Mesodermal cell (in vitro differentiated cells): ENCODE data around the gene CKB. TPM values are rescaled to one million over a fixed set of nuclear protein-coding genes. Genes with fewer than 3 reads are reported as not detected.

Source experiments
- H3K27ac ChIP-seq: 2 replicates; pipeline ENCODE4 v1.7.0; 2013; ENCODE audit warnings: mild to moderate bottlenecking, low read depth, low read length, moderate library complexity; ENCODE audit not compliant: severe bottlenecking
- H3K36me3 ChIP-seq: 2 replicates; pipeline ENCODE4 v1.7.1; 2013; ENCODE audit warnings: mild to moderate bottlenecking, low read length, moderate library complexity; ENCODE audit not compliant: control insufficient read depth, insufficient read depth
- H3K4me1 ChIP-seq: one replicate; pipeline ENCODE4 v1.7.1; 2013; ENCODE audit warnings: mild to moderate bottlenecking, low read length; ENCODE audit not compliant: insufficient read depth, control insufficient read depth, poor library complexity, severe bottlenecking
- H3K4me3 ChIP-seq: 2 replicates; pipeline ENCODE4 v1.7.0; 2013; ENCODE audit warnings: low read length, control low read depth, mild to moderate bottlenecking; ENCODE audit not compliant: insufficient read depth, poor library complexity, severe bottlenecking; ENCODE audit errors: extremely low read depth
- H3K9me3 ChIP-seq: 2 replicates; pipeline ENCODE4 v1.7.1; 2013; ENCODE audit warnings: mild to moderate bottlenecking, low read length, moderate library complexity; ENCODE audit not compliant: control insufficient read depth
- WGBS, 2 experiments: methylation state at CpG; one replicate each; pipeline ENCODE4 v1.1.5; 2013; ENCODE audit warnings: missing lambda C conversion rate in 2 of 2; ENCODE audit not compliant: insufficient coverage in 2 of 2; 5-methylcytosine and 5-hydroxymethylcytosine counted together
- polyA plus RNA-seq, 2 experiments: library from polyadenylated mRNA; stranded (reverse); fragments of 50-300 nt; gene quantifications; one replicate each; pipeline ENCODE4 v1.2.3, GENCODE V29; 2013

The CKB gene
- 142 TPM for polyA plus RNA-seq (2013, experiment 1 of 2)
- polyA plus RNA-seq (2013, experiment 2 of 2) = 134 TPM

DNA sequence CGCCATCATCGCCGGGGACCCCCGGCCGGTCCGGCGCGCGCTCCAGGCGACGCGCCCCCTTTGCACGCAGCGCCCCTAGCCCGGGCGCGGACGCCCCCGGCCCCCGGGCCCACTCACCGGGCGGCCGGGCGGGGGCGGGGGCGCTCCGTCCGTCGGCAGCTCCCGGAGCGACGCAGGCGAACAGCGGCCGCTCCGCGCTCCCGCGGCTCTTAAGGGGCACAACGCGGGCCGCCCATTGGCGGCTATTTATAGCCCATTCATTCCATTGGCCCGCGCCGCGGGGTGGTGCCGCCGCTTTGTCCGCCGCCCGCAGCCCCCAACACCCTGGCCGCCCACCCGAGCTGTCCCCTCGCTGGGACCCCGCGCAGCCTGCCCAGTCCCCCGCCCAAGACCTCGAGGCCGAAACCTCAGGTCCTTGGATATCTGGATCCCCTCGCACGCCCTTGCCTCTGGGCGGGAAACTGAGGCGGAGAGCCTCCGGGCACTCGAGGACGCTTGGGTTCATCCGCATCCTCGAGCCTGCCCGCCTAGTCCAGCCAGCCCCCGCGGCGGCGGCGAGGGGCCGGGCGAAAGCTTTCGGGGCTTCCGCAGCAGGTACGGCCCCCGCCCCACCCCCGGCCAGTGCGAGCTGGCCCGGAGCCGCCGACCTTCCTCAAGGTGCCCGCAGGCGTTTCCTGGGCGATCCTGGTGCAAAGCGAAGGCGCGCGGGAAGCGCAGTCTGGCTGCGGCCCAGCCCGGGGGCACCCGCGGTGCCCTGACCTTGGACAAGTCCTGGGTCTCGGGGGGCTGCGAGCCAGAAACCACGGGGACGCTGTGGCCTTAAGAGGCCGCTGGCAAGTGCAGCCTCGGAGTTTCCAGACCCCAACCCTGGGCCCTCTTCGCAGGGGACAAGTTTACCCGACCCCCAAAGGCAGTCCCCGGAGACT, at the start of gene CKB:
CKB (minus strand) TSS at position 182 of the 926 bp plus-strand sequence. CDS start 337 bp downstream, outside the sequence.
- H3K4me1 ChIP-seq = peaks cover 22% of the 10 kb centered on the region
- no peaks in the 10 kb centered on the region for H3K9me3 ChIP-seq
- H3K4me3 ChIP-seq = peak within 1 kb of the TSS; percentile 58
- no peak within 1 kb of the TSS for H3K27ac ChIP-seq
- peaks cover 11% of the 10 kb centered on the region for H3K36me3 ChIP-seq
- WGBS, 2 experiments = 0% methylated on average over 79 to 93 of the region's 107 CpGs

DNA sequence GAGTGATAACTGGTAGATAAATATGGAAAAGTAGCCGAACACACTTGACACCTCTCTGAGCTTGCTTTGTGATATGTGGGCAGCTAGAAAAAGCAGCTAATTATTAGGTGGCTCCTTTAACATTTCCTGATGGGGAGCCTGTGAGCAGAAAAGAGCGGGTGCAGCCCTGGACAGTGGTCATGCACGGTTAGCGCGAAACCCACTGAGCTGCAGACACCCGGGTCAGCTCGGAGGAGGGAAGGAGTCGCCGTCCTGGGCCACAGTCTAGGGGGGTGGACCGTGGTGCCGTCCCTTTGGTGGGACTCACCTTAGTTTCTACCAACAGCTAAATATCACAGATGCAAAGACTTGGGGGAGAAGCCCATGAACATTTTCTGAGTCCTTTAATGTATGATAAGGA, 46.8 kb upstream of the CKB start:
- H3K27ac ChIP-seq = peak overlapping the region; percentile 54
- no peaks in the 10 kb centered on the region for H3K9me3 ChIP-seq
- no peak overlapping the region for H3K4me3 ChIP-seq
- WGBS, 2 experiments = 69 to 82% methylated on average over 7 to 9 of the region's 11 CpGs
- peaks cover 11% of the 10 kb centered on the region for H3K4me1 ChIP-seq
- peaks cover 38% of the 10 kb centered on the region for H3K36me3 ChIP-seq

DNA sequence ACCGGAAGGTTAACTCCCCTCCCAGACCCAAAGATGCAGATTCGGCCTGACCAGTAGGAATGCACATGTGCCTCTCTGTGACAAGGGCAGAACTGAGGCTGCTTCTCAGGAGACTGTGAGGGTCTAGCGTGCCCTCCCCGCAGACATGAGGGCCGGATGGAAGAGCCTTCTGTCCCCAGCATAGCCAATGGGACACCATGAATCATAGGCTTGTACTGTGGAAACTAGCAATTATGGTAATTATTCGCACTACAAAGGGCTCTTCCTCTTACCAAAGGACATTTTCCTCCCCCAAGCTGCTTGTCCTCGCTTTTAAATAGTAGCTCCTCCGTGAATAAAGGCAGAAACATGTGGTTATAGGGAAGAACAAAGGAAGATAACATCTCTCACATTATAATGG, 46.3 kb upstream of the CKB start:
- Histone ChIP-seq H3K27ac (peak overlapping the region; percentile 54), H3K4me1 (peaks cover 15% of the 10 kb centered on the region), H3K4me3 (no peak overlapping the region), H3K36me3 (peaks cover 33% of the 10 kb centered on the region), H3K9me3 (no peaks in the 10 kb centered on the region)
- 41 to 46% methylated on average over 5 of the region's 8 CpGs for WGBS, 2 experiments

DNA sequence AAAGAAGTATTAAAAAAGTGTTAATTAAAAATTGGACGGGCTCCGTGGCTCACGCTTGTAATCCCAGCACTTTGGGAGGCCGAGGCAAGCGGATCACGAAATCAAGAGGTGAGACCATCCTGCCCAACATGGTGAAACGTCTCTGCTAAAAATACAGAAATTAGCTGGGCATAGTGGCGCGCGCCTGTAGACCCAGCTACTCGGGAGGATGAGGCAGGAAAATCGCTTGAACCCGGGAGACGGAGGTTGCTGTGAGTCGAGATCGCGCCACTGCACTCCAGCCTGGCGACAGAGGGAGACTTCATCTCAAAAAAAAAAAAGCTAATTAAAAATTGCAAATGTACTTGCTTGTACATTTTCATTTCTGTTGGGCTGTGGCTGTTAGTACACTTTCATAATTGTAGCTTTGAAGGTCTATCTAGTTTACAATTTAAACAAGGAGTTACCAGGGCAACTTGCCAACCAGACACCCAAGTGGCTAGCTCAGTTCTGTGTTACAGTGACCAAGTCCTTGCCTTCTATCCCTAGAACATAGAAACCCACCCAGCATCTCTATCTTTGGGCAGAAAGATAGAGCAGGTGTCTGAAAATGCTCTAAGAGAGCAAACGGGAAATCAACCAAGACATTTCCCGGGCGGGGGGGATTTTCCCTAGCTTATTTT, 41.3 kb upstream of the CKB start:
- peaks cover 31% of the 10 kb centered on the region for H3K36me3 ChIP-seq
- H3K27ac ChIP-seq = no peak overlapping the region
- peak overlapping the region; percentile 99 for H3K4me3 ChIP-seq
- H3K9me3 ChIP-seq = no peaks in the 10 kb centered on the region
- 71 to 77% methylated on average over 17 to 19 of the region's 21 CpGs for WGBS, 2 experiments
- peaks cover 12% of the 10 kb centered on the region for H3K4me1 ChIP-seq

DNA sequence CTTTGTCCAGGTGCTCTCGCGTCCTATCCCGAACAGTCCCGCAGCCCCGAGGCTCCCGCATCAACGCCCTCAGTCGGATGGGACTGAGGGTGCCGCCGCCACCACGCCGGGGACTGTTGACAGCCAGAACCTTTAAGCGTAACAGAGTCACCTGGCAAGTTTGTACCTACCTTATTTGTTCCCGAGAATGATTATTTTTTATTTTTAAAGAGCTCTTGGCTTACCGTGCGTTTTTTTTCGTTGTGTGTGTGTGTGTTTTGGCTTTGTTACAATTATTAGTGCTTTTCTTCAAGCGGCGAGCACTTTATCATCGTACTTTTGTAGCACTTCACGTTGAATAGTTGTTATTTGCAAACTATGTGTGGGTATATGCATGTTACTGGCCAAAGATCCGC, 40.6 kb upstream of the CKB start:
- H3K27ac ChIP-seq = no peak overlapping the region
- 2% methylated on average over 19 to 21 of the region's 22 CpGs for WGBS, 2 experiments
- H3K4me3 ChIP-seq = peak overlapping the region; percentile 99
- H3K36me3 ChIP-seq = peaks cover 37% of the 10 kb centered on the region
- no peaks in the 10 kb centered on the region for H3K9me3 ChIP-seq
- peaks cover 16% of the 10 kb centered on the region for H3K4me1 ChIP-seq

DNA sequence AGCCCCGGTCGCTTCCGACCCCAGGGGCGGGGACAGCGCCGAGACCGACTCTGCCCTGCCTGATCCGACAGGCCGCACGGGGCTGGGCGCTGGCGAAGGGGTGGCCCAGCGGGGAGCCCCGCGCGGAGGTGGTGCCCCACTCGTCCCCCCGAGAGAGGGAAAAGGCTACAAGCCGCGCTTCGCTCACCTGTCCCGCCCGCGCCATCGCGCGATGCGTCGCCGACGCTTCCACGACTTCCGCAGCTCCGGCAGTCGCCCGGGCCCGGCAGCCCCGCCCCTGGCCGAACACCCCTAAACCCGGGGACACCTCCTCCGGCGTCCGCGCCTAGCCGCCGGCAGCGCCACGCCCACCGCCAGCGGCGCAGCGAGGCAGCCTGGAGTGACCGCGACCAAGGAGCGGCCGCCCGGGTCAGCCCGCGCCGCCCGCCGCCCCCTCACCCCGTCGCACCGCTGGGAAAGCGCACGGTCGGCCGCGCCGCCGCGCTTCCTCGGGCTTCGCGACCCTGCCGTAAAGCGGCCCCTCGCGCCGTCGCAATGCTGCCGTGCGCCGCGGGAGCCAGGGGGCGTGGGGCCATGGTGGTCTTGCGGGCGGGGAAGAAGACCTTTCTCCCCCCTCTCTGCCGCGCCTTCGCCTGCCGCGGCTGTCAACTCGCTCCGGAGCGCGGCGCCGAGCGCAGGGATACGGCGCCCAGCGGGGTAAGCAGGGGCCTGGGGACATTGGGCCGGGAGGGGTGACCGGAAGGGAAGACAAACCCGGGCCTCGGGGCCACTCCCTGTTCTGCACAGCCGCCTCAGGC, 40.0 kb upstream of the CKB start, which contains the start of the genes BAG5 and COA8:
BAG5 (minus strand) TSS at position 229 of the 797 bp plus-strand sequence. CDS start 1,493 bp downstream, outside the sequence.
COA8 (plus strand) TSS at position 532 of the 797 bp plus-strand sequence; CDS start at position 574, 42 bp downstream.
- Histone ChIP-seq H3K27ac (peak within 1 kb of the TSS; percentile 97), H3K36me3 (peaks cover 40% of the 10 kb centered on the region), H3K4me3 (peak within 1 kb of the TSS; percentile 99), H3K4me1 (peaks cover 15% of the 10 kb centered on the region), H3K9me3 (no peaks in the 10 kb centered on the region)
- WGBS, 2 experiments = 0% methylated on average over 87 to 91 of the region's 109 CpGs

DNA sequence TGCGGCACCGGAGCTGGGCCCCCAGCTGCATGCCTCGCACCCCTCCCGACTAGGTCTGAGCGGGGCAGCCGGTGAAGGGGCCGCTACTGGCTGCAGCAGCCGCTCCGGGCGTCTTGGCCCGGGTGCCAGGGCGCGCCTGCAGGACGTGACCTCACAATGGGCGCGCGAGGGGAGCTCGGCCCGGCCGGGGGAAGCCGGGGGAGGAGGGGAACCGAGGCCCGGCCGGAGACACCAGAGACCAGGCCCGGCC, 39.5 kb upstream of the CKB start:
- WGBS, 2 experiments = 0% methylated on average over 20 to 23 of the region's 25 CpGs
- Histone ChIP-seq H3K36me3 (peaks cover 42% of the 10 kb centered on the region), H3K4me1 (peaks cover 15% of the 10 kb centered on the region), H3K9me3 (no peaks in the 10 kb centered on the region), H3K4me3 (peak overlapping the region; percentile 99), H3K27ac (peak overlapping the region; percentile 97)

DNA sequence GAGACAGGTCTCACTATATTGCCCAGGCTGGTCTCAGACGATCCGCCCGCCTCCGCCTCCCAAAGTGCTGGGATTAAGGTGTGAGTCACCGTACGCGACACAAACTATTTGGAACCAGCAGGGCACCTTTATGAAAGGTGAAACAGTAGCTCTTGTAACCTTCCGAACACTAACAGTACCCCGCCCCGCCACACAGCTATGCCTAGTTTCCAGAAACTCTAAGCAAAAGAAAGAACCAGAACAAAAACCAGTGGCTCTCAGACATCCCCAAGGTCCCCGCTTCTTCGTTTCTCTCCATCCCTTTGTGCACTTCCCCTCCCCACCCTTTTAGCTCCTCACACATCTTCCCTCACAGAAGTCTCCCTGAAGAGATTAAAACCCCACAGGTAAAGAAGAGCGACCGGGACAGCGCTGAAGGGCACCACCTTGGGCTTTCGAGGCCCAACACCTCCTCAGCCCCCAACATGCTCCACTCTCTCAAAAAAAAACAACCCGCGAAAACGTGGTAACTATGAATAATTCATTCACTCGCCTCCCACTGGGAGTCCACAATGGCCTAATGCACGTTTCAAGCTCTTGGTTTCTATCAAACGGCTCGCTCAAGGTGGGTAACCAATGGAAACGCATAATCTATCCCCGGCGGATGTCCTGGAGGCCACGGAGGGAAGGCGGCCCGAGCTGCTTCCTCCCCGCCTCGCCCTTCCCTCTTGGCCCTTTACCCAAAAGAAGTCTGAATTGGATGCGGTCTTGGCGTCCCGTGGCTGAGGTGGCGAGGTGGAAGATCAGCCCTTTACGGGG, 39.0 kb upstream of the CKB start:
- Histone ChIP-seq H3K9me3 (no peaks in the 10 kb centered on the region), H3K4me1 (peaks cover 15% of the 10 kb centered on the region), H3K27ac (peak overlapping the region; percentile 97), H3K4me3 (peak overlapping the region; percentile 99), H3K36me3 (peaks cover 42% of the 10 kb centered on the region)
- WGBS, 2 experiments = 6 to 7% methylated on average over 23 to 31 of the region's 36 CpGs

DNA sequence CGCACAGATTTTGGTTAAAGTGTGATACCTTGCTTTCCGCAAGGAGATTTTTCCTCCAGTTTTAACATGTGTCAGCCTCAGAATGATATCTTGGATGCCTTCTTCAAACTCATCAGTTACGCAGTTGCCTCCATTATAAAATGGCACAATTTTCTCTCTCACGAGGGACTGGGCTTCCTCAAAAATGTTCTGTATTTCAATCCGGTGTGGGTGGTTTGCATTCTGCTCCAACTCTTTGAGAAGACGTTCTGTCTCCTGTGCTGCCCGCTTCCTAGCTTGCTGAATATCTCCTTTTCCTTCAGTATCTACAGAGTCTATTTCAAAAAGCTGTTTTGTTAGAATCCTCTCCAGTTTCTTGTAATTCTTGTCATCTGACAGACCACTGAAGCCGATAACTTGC, 38.1 kb upstream of the CKB start:
- H3K27ac ChIP-seq = no peak overlapping the region
- 95 to 98% methylated on average over 7 to 8 of the region's 8 CpGs for WGBS, 2 experiments
- no peaks in the 10 kb centered on the region for H3K9me3 ChIP-seq
- H3K36me3 ChIP-seq = peaks cover 38% of the 10 kb centered on the region
- H3K4me3 ChIP-seq = peak overlapping the region; percentile 99
- peaks cover 15% of the 10 kb centered on the region for H3K4me1 ChIP-seq

DNA sequence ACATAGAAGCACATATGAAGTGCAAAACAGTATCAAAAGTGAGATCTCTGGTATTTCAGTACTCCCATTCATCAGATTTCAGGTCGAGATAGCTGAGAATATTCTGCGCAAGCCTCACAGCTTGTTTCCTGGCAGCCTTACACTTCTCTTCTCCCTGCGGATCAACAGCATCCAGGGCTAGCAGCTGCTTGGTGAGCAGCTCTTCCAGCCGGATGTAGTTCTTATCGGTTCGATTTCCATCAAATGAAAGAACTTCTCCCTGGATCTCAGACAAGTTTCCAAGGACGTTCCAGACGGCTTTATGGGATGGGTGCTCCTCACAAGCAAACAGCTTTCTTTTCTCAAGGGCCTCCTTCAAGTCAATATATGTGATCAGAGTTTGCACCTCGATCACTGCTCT, 37.1 kb upstream of the CKB start:
- H3K27ac ChIP-seq = no peak overlapping the region
- H3K9me3 ChIP-seq = no peaks in the 10 kb centered on the region
- 93 to 99% methylated on average over 9 of the region's 9 CpGs for WGBS, 2 experiments
- H3K4me3 ChIP-seq = no peak overlapping the region
- peaks cover 15% of the 10 kb centered on the region for H3K4me1 ChIP-seq
- peaks cover 45% of the 10 kb centered on the region for H3K36me3 ChIP-seq
